Stimulated activated CD8-positive, alpha-beta memory T cell treated with anti-CD3 and anti-CD28 coated beads, Interleukin-4, amount 100 ng/mL, for 48 hours (primary cell): Measurements from ENCODE around the gene LDAF1.
"Not testable (repeated sequence)": the region's sequence is repeated elsewhere in the genome, so short reads cannot be mapped to it uniquely, and the experiment has no call there.

ENCODE experiments used
- DNase-seq: peaks from one replicate; pipeline ENCODE4 v3.0.0-alpha.2; 2020

The LDAF1 gene

GRCh38 chr16:21158208-21159110 lies at the start of gene LDAF1:
TSS of gene LDAF1 (plus strand) at chr16:21158674. CDS start at chr16:21161183, 2,509 bp downstream.
- peak; percentile 87 for DNase-seq

GRCh38 chr16:21115551-21115950 lies 42.9 kb upstream of the LDAF1 start:
- not testable (repeated sequence) for DNase-seq

GRCh38 chr16:21116148-21116693 lies 42.3 kb upstream of the LDAF1 start:
- no peak for DNase-seq

- no peak for DNase-seq
Measured at GRCh38 chr16:21117567-21117966, 40.9 kb upstream of the LDAF1 start.

GRCh38 chr16:21120976-21121520 lies 37.4 kb upstream of the LDAF1 start:
- DNase-seq, result no peak

- DNase-seq, result no peak
Measured at GRCh38 chr16:21125191-21125590, 33.3 kb upstream of the LDAF1 start.

- no peak for DNase-seq
Measured at GRCh38 chr16:21126518-21126917, 32.0 kb upstream of the LDAF1 start.

GRCh38 chr16:21128991-21129390 lies 29.5 kb upstream of the LDAF1 start:
- no peak for DNase-seq

GRCh38 chr16:21130811-21131210 lies 27.7 kb upstream of the LDAF1 start:
- no peak for DNase-seq

- DNase-seq, result no peak
Measured at GRCh38 chr16:21134053-21134452, 24.4 kb upstream of the LDAF1 start.

- no peak for DNase-seq
Measured at GRCh38 chr16:21145738-21146137, 12.7 kb upstream of the LDAF1 start.

GRCh38 chr16:21150375-21151001 lies 8.0 kb upstream of the LDAF1 start, which contains the start of gene DNAH3:
TSS of gene DNAH3 (minus strand) at chr16:21150846. CDS start at chr16:21150319, 527 bp downstream.
- DNase-seq, result no peak

- not testable (repeated sequence) for DNase-seq
Measured at GRCh38 chr16:21152160-21153030, 6.1 kb upstream of the LDAF1 start.

- DNase-seq, result not testable (repeated sequence)
Measured at GRCh38 chr16:21153124-21153729, 5.2 kb upstream of the LDAF1 start.

GRCh38 chr16:21156011-21156410 lies 2.5 kb upstream of the LDAF1 start:
- DNase-seq, result not testable (repeated sequence)

GRCh38 chr16:21156767-21157467 lies 1.6 kb upstream of the LDAF1 start:
- DNase-seq, result no peak

GRCh38 chr16:21157632-21158031 lies 842 bp upstream of the LDAF1 start:
- no peak for DNase-seq

- DNase-seq, result no peak
Measured at GRCh38 chr16:21159281-21159951, 942 bp downstream of the LDAF1 start.

- DNase-seq, result no peak
Measured at GRCh38 chr16:21160276-21160675, 1.8 kb downstream of the LDAF1 start.

- DNase-seq, result no peak
Measured at GRCh38 chr16:21161211-21161610, 2.7 kb downstream of the LDAF1 start.

- DNase-seq, result no peak
Measured at GRCh38 chr16:21162661-21163151, 4.2 kb downstream of the LDAF1 start.
